Spleen (tissue), 7 donors: ENCODE data around the gene CAPZA3.

Source experiments
- POLR2A ChIP-seq, 3 donors: fragments of 450-650 bp; IDR thresholded peaks; one replicate each; pipeline ENCODE4 v1.5.1; 2017; ENCODE audit warnings: antibody characterized with exemption in 3 of 3, mild to moderate bottlenecking in 1 of 3
- TF ChIP-seq, protein P1 (sequence below), 11 experiments: fragments of 200-600 bp in 7 of 11; fragments of 450-650 bp in 4 of 11; sonication (generic) in 4 of 11; IDR thresholded peaks in 8 of 11; conservative IDR thresholded peaks in 3 of 11; 1 replicate in 7 of 11; 2 replicates in 4 of 11; pipeline versions ENCODE4 v1.4.0 to v1.8.0; 2016 to 2021; ENCODE audit warnings: antibody characterized with exemption in 11 of 11, inconsistent platforms in 4 of 11, mild to moderate bottlenecking in 1 of 11
- donor health status: DM: no; HTN: no; CAD: no; lungs with moderate emphysema.
- donor health status: DM: no; HTN: no; CAD: no.
- donor health status: DM: no; HTN: no; CAD: no.

DNA sequence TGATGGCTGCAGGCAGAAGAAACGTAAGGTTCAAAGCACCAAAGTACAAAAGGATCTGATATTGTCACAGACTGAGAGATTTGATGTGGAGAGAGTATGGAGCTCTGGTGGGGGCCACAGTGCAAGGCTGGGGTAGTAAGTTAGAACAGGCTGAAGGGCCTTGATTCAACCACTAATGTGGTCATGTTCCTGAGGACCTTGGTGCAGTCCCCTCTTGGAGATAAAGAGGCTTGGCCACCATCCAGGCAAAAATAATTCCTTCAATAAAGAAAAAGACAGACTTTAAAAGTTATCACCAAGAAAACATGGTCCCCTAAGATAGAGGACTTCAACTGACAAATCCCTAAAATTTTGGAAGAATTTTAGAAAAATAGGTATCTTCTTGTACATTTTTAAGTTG, 17.4 kb downstream of the CAPZA3 start:
- TF ChIP-seq, protein P1, sequence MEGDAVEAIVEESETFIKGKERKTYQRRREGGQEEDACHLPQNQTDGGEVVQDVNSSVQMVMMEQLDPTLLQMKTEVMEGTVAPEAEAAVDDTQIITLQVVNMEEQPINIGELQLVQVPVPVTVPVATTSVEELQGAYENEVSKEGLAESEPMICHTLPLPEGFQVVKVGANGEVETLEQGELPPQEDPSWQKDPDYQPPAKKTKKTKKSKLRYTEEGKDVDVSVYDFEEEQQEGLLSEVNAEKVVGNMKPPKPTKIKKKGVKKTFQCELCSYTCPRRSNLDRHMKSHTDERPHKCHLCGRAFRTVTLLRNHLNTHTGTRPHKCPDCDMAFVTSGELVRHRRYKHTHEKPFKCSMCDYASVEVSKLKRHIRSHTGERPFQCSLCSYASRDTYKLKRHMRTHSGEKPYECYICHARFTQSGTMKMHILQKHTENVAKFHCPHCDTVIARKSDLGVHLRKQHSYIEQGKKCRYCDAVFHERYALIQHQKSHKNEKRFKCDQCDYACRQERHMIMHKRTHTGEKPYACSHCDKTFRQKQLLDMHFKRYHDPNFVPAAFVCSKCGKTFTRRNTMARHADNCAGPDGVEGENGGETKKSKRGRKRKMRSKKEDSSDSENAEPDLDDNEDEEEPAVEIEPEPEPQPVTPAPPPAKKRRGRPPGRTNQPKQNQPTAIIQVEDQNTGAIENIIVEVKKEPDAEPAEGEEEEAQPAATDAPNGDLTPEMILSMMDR (IDR thresholded peaks at IDR 0.05 in 8 of 11, conservative IDR thresholded peaks at IDR 0.05 in 3 of 11) = no peak
- TF ChIP-seq POLR2A (IDR thresholded peaks at IDR 0.05) = no peak
